ENCODE measurements around the gene SLC35E2B. TPM values are rescaled to one million over a fixed set of nuclear protein-coding genes. Genes with fewer than 3 reads are reported as not detected.
"Not testable (repeated sequence)": the region's sequence is repeated elsewhere in the genome, so short reads cannot be mapped to it uniquely, and the experiment has no call there.

Gene SLC35E2B
- total and polyA plus RNA-seq, 2 of the 13 experiments (the other 11 are each of a cell fraction or from before 2014, with no cell fraction given) = 14.1 to 19.7 TPM

DNA sequence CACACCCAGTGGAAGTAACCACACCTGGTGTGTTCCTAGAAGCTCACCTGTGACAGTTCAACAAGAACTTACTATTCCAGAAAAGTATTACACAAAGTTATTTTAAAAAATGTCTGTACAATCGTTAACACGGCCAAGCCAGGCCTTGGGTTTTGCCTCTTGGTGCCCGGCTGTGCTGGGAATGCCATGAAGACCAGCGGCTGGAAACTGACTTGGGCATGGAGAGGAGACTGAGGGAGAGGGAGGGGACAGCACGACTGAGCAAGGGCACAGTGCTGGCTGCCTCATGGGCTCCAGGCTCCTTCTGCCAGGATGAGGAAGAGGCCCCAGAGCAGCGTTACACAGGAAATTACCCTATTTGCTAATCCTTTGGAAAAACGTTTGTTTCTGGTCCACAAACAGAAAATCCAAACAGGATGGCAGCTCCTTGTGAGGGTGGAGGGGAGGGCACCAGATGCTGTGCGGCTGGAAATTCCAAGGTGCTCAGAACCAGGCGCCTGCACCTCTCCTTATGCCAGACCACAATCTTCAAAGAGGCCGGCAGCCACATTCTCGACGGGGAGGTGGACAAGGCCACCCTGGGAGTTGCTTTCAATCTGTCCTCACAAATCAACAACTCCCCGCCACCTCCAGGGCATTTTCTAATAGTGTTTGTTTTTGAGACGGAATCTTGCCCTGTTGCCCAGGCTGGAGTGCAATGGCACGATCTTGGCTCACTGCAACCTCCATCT lies 29.6 kb downstream of the SLC35E2B start:
- intact Hi-C loops (cut with micrococcal nuclease; ENCODE audit: unreplicated experiment); CTCF ChIA-PET (ENCODE audit: low intra/inter-chr PET ratio, low total read pairs); FAIRE-seq; H3K27ac ChIP-seq (ENCODE audit: extremely low read length, insufficient read depth, low read length); H2AFZ ChIP-seq (ENCODE audit: low read length); H4K20me1 ChIP-seq (ENCODE audit: insufficient read depth, low read length); BruUV-seq (replicated peaks); POLR2A ChIA-PET; DNase-seq (ENCODE audit: low spot score); H3K79me2 ChIP-seq (ENCODE audit: insufficient read depth, low read length); H3K27me3 ChIP-seq (ENCODE audit: control insufficient read depth in 1 of 2, insufficient read depth in 2 of 2, low read length in 2 of 2); H3K4me1 ChIP-seq (ENCODE audit: insufficient read depth, low read length); H3K9me3 ChIP-seq (ENCODE audit: low read length); H3K9ac ChIP-seq (ENCODE audit: insufficient read depth, low read depth, low read length); H3K4me3 ChIP-seq (replicated peaks in 1 of 3; ENCODE audit: insufficient read depth in 1 of 3, low read depth in 2 of 3, low read length in 3 of 3); in situ Hi-C loops (cut with HindIII; ENCODE audit: extremely low pct_ligation_motif_present, low pct_unique_long_range_greater_than_20kb); H3K4me2 ChIP-seq (ENCODE audit: low read depth, low read length); ATAC-seq: not testable (repeated sequence)
- 87% methylated on average over 15 of the region's 15 CpGs for WGBS (ENCODE audit: low lambda C conversion rate)
- H3K36me3 ChIP-seq (replicated peaks in 1 of 2; ENCODE audit: control insufficient read depth in 1 of 2, insufficient read depth in 2 of 2, low read length in 2 of 2) = peaks cover 5 to 16% of the 10 kb centered on the region in 2 experiments; a peak in 4 of 5 replicates

DNA sequence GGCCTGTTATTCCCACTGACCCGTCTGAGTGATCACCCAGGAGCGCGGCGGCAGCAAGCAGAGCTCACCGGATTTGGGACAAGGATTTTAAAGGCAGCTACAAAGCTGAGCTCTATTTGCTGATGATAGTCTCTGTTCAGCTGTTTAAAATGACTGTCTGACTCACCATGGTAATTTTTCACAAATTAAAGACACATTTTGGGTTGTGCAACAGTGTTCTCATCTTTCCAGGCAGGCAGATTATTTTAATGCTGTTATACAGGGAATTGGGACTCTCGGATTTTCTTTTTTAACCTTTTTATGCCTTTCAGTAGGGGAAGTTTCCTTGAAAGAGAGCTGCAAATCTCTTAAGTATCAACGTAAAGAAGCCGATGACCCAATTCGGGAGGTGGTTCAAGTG lies 30.2 kb downstream of the SLC35E2B start:
- H3K4me3 ChIP-seq (replicated peaks in 1 of 3; ENCODE audit: insufficient read depth in 1 of 3, low read depth in 2 of 3, low read length in 3 of 3); in situ Hi-C loops (cut with HindIII; ENCODE audit: extremely low pct_ligation_motif_present, low pct_unique_long_range_greater_than_20kb); H3K27me3 ChIP-seq (ENCODE audit: control insufficient read depth in 1 of 2, insufficient read depth in 2 of 2, low read length in 2 of 2); H3K4me1 ChIP-seq (ENCODE audit: insufficient read depth, low read length); H4K20me1 ChIP-seq (ENCODE audit: insufficient read depth, low read length); H3K9ac ChIP-seq (ENCODE audit: insufficient read depth, low read depth, low read length); intact Hi-C loops (cut with micrococcal nuclease; ENCODE audit: unreplicated experiment); FAIRE-seq; H3K4me2 ChIP-seq (ENCODE audit: low read depth, low read length); POLR2A ChIA-PET; DNase-seq (ENCODE audit: low spot score); H3K27ac ChIP-seq (ENCODE audit: extremely low read length, insufficient read depth, low read length); ATAC-seq; BruUV-seq (replicated peaks); H2AFZ ChIP-seq (ENCODE audit: low read length); H3K79me2 ChIP-seq (ENCODE audit: insufficient read depth, low read length); H3K9me3 ChIP-seq (ENCODE audit: low read length); CTCF ChIA-PET (ENCODE audit: low intra/inter-chr PET ratio, low total read pairs): not testable (repeated sequence)
- peaks cover 5 to 16% of the 10 kb centered on the region in 2 experiments; a peak in 4 of 5 replicates for H3K36me3 ChIP-seq (replicated peaks in 1 of 2; ENCODE audit: control insufficient read depth in 1 of 2, insufficient read depth in 2 of 2, low read length in 2 of 2)
- 90% methylated on average over 4 of the region's 9 CpGs for WGBS (ENCODE audit: low lambda C conversion rate)

All from HepG2 (cell line).